K562 (cell line): Measurements from ENCODE around the gene PHKG1. TPM values are rescaled to one million over a fixed set of nuclear protein-coding genes. Genes with fewer than 3 reads are reported as not detected.

ENCODE experiments used
- ATAC-seq: fragments of 200-7000 bp; cut with Tn5 transposase; 3 replicates; pipeline ENCODE4 v1.9.1; 2020; ENCODE audit warnings: moderate library complexity
- BruUV-seq: library from RNA; stranded (reverse); fragments of 400-500 nt; replicated peaks from 2 replicates; lab custom pipeline; 2021; lab: Mats Ljungman, UMichigan
- CTCF ChIA-PET: fragments of 300-600 bp; formaldehyde crosslinking; extraction: SDS; loops from one replicate; lab custom pipeline; 2021; ENCODE audit warnings: low intra/inter-chr PET ratio; lab: Yijun Ruan, JAX
- POLR2A ChIA-PET: fragments of 300-600, 350-650 bp; sonication (Branson Sonifier 250); formaldehyde crosslinking; extraction: SDS; loops from one replicate; lab custom pipeline; 2021; ENCODE audit warnings: antibody characterized with exemption, inconsistent platforms; lab: Yijun Ruan, JAX
- DNase-seq, 4 experiments: peaks; one replicate each; pipeline versions ENCODE4 v3.0.0 to v3.0.0-alpha.2; 2011 to 2018; ENCODE audit warnings: low spot score in 3 of 4, mixed read lengths in 3 of 4; ENCODE audit errors: extremely low read depth in 1 of 4
- FAIRE-seq: peaks from 2 replicates; lab custom pipeline; 2011; peaks lifted over from hg19 to GRCh38; lab: Jason Lieb, UNC
- H2AFZ ChIP-seq: 2 replicates; pipeline ENCODE4 v1.6.0; 2011; ENCODE audit warnings: low read depth, low read length, control low read depth, inconsistent platforms
- H3K27ac ChIP-seq: fragments of 200-600 bp; 3 replicates; pipeline ENCODE4 v1.8.0; 2011; ENCODE audit warnings: low read depth, mild to moderate bottlenecking, control low read depth, inconsistent platforms, low read length, moderate library complexity, mixed read lengths; ENCODE audit errors: extremely low read depth
- H3K27me3 ChIP-seq, 2 experiments: fragments of 300-600 bp in 1 of 2; 2 replicates in 1 of 2; 3 replicates in 1 of 2; pipeline versions ENCODE4 v1.6.0 to v1.8.0; 2011; ENCODE audit warnings: inconsistent platforms in 2 of 2, low read length in 2 of 2, mild to moderate bottlenecking in 1 of 2, mixed read lengths in 1 of 2, moderate library complexity in 1 of 2; ENCODE audit not compliant: control insufficient read depth in 2 of 2, insufficient read depth in 2 of 2
- H3K36me3 ChIP-seq: fragments of 300-600 bp; 3 replicates; pipeline ENCODE4 v1.8.0; 2011; ENCODE audit warnings: mild to moderate bottlenecking, low read length, inconsistent platforms; ENCODE audit not compliant: control insufficient read depth, insufficient read depth
- H3K4me1 ChIP-seq, 2 experiments: fragments of 200-600 bp in 1 of 2; replicated peaks in 1 of 2; 2 replicates in 1 of 2; 3 replicates in 1 of 2; pipeline versions ENCODE4 v1.5.1 to v1.8.0; 2011; ENCODE audit warnings: inconsistent platforms in 2 of 2, low read length in 2 of 2, mild to moderate bottlenecking in 1 of 2, mixed read lengths in 1 of 2, moderate library complexity in 1 of 2; ENCODE audit not compliant: control insufficient read depth in 2 of 2, insufficient read depth in 2 of 2
- H3K4me2 ChIP-seq: 2 replicates; pipeline ENCODE4 v1.6.1; 2011; ENCODE audit warnings: low read length, control low read depth, inconsistent platforms, mixed read lengths; ENCODE audit not compliant: insufficient read depth
- H3K4me3 ChIP-seq: fragments of 200-600 bp; sonication (generic), shearing (Covaris generic); 2 replicates; pipeline ENCODE4 v1.5.1; 2016; ENCODE audit warnings: control low read depth, inconsistent platforms
- H3K79me2 ChIP-seq: fragments of 200-600 bp; 3 replicates; pipeline ENCODE4 v1.8.0; 2011; ENCODE audit warnings: low read length, inconsistent platforms; ENCODE audit not compliant: control insufficient read depth, insufficient read depth
- H3K9ac ChIP-seq, 2 experiments: 2 replicates each; pipeline versions ENCODE4 v1.6.0 to v1.6.1; 2011; ENCODE audit warnings: low read depth in 2 of 2, low read length in 2 of 2, control low read depth in 1 of 2, inconsistent platforms in 1 of 2, mild to moderate bottlenecking in 1 of 2, mixed read lengths in 1 of 2; ENCODE audit not compliant: insufficient read depth in 1 of 2
- H3K9me1 ChIP-seq: one replicate; pipeline ENCODE4 v1.6.0; 2011; ENCODE audit warnings: inconsistent platforms, mild to moderate bottlenecking, low read length, moderate library complexity; ENCODE audit not compliant: control insufficient read depth, insufficient read depth
- H3K9me3 ChIP-seq: replicated peaks from 2 replicates; pipeline ENCODE4 v1.5.1; 2011; ENCODE audit warnings: low read depth, low read length, inconsistent platforms; ENCODE audit not compliant: control insufficient read depth, insufficient read depth
- H4K20me1 ChIP-seq: replicated peaks from 2 replicates; pipeline ENCODE4 v1.6.1; 2011; ENCODE audit warnings: low read length, inconsistent platforms, mixed read lengths; ENCODE audit not compliant: control insufficient read depth, insufficient read depth
- ADNP ChIP-seq: fragments of 200-800 bp; sonication (Bioruptor generic); IDR thresholded peaks from 2 replicates; pipeline ENCODE4 v1.6.1; 2016; ENCODE audit warnings: missing genetic modification characterization, missing compliant biosample characterization
- CCAR2 ChIP-seq: fragments of 200-400 bp; formaldehyde crosslinking; IDR thresholded peaks from 2 replicates; pipeline ENCODE4 v1.6.1; 2017; ENCODE audit warnings: mild to moderate bottlenecking, low read depth, low read length
- ETV1 ChIP-seq: fragments of 450-650 bp; conservative IDR thresholded peaks from 2 replicates; pipeline ENCODE4 v1.6.1; 2016; ENCODE audit warnings: missing genetic modification characterization, control low read depth, low read depth, missing compliant biosample characterization
- HMG20A ChIP-seq: fragments of 450-650 bp; formaldehyde crosslinking; conservative IDR thresholded peaks from 2 replicates; pipeline ENCODE4 v1.4.0; 2020; ENCODE audit warnings: mild to moderate bottlenecking, mixed read lengths
- MAX ChIP-seq: sonication (generic); formaldehyde crosslinking; IDR thresholded peaks from 2 replicates; pipeline ENCODE4 v1.9.0; 2022; ENCODE audit warnings: mild to moderate bottlenecking, missing genetic modification reagents
- POLR2G ChIP-seq: fragments of 200-400 bp; formaldehyde crosslinking; IDR thresholded peaks from 2 replicates; pipeline ENCODE4 v1.6.1; 2017; ENCODE audit warnings: low read depth, mild to moderate bottlenecking, antibody characterized with exemption, low read length, moderate library complexity
- STAG1 ChIP-seq: sonication (generic); formaldehyde crosslinking; IDR thresholded peaks from 2 replicates; pipeline ENCODE4 v1.5.0; 2020; ENCODE audit warnings: missing genetic modification reagents, borderline replicate concordance
- STAT6 ChIP-seq: sonication (generic); formaldehyde crosslinking; IDR thresholded peaks from 2 replicates; pipeline ENCODE4 v1.8.1; 2023; ENCODE audit warnings: mild to moderate bottlenecking, missing genetic modification reagents
- THAP12 ChIP-seq: fragments of 250-450 bp; sonication (Bioruptor Pico); IDR thresholded peaks from 2 replicates; pipeline ENCODE4 v1.9.0; 2021; ENCODE audit warnings: mild to moderate bottlenecking, inconsistent platforms
- TRIM24 ChIP-seq, 2 experiments: fragments of 450-650 bp; IDR thresholded peaks; 2 replicates each; pipeline ENCODE4 v1.6.1; 2016
- WGBS: fragments of 100-300 bp; shearing (Covaris generic); methylation state at CpG from one replicate; pipeline ENCODE4 v1.1.6; 2016; ENCODE audit warnings: low coverage, mixed read lengths; ENCODE audit not compliant: insufficient coverage; ENCODE audit errors: missing lambda C conversion rate; 5-methylcytosine and 5-hydroxymethylcytosine counted together
- in situ Hi-C: fragments of 300-500 bp; cut with MboI; formaldehyde crosslinking; loops from 4 replicates; pipeline ENCODE4 v1.15.0; 2018; ENCODE audit warnings: inconsistent platforms, mixed read lengths
- intact Hi-C: fragments of 100-400 bp; cut with micrococcal nuclease; formaldehyde crosslinking; loops from 2 replicates; pipeline ENCODE4 v1.14.2; 2022
- polyA plus RNA-seq, 8 experiments: library from polyadenylated mRNA; depleted of rRNA in 4 of 8; stranded (reverse) in 5 of 8; unstranded in 3 of 8; fragments of >200 nt; fragmentation: Nextera tagmentation in 2 of 8; fragmentation: Illumina TruSeq in 1 of 8; extraction: Ambion mirVana in 2 of 8; extraction: Trizol in 1 of 8; gene quantifications; 2 replicates each; pipeline versions ENCODE4 v1.2.1 to v1.2.3, GENCODE V29; 2011 to 2014; ENCODE audit warnings: inconsistent platforms in 1 of 8, missing spikeins in 1 of 8
- total RNA-seq, 7 experiments: library from RNA; depleted of rRNA in 6 of 7; stranded (reverse); fragments of >200 nt in 6 of 7; fragmentation: Illumina TruSeq in 2 of 7; extraction: Trizol in 2 of 7; gene quantifications; 2 replicates each; pipeline versions ENCODE4 v1.2.1 to v1.2.3, GENCODE V29; 2011 to 2021; ENCODE audit warnings: low replicate concordance in 1 of 7

The PHKG1 gene
- total and polyA plus RNA-seq, 9 of the 15 experiments (the other 6 are each of a cell fraction or from before 2014, with no cell fraction given), result 0.10 to 0.83 (median 0.46) TPM

GRCh38 chr7:56091591-56091990, 1.2 kb downstream of the PHKG1 start (continued):
- TF ChIP-seq THAP12 (CRISPR knock-in tag), result no peak
- TF ChIP-seq STAT6, result no peak

GRCh38 chr7:56087445-56087844, 5.3 kb downstream of the PHKG1 start:
- H3K9me1 ChIP-seq, result peaks cover 2% of the 10 kb centered on the region
- no peak for FAIRE-seq
- peaks cover 0 to 8% of the 10 kb centered on the region in 2 experiments; a peak in 2 of 5 replicates for H3K4me1 ChIP-seq
- TF ChIP-seq MAX (CRISPR knock-in tag) (no peak), STAG1 (no peak), TRIM24 (IDR thresholded peaks at IDR 0.05) (no peak), POLR2G (peak; percentile 54), HMG20A (CRISPR knock-in tag) (no peak), ETV1 (no peak), CCAR2 (no peak), ADNP (no peak)
- no peak overlapping the region for H3K4me2 ChIP-seq
- no peak overlapping the region for H3K4me3 ChIP-seq
- peaks cover 4% of the 10 kb centered on the region; the same call in 1 of the 3 replicates for H3K36me3 ChIP-seq
- DNase-seq, result no peak
- H2AFZ ChIP-seq, result no peak overlapping the region
- POLR2A ChIA-PET, result interaction anchor here (0.7 kb wide), 1 partner anchor 24 kb away, joined by 3 read pairs; the partner anchor contains the start of gene SUMF2
- H3K27ac ChIP-seq, result no peak overlapping the region
- intact Hi-C loops, result no loop called here
- no peaks in the 10 kb centered on the region for H3K9me3 ChIP-seq
- in situ Hi-C loops, result no loop called here
- H4K20me1 ChIP-seq, result no peaks in the 10 kb centered on the region
- CTCF ChIA-PET, result no interaction called here
- no peaks in the 10 kb centered on the region for H3K79me2 ChIP-seq
- H3K9ac ChIP-seq, result peak overlapping the region in 1 of 2 experiments; percentile 28; a peak in 1 of 4 replicates
- H3K27me3 ChIP-seq, result no peaks in the 10 kb centered on the region
- no TSS peak for BruUV-seq
- no peak for ATAC-seq
- WGBS, result 82% methylated on average over 11 of the region's 16 CpGs
